Measurements from ENCODE around the gene FAM13A.

FAM13A gene

GRCh38 chr4:88747351-88747750 lies 309.6 kb downstream of the FAM13A start:
- no peak for DNase-seq (ENCODE audit: low spot score)

- no peak for DNase-seq (ENCODE audit: low spot score)
Observed at GRCh38 chr4:88746206-88746605, 310.8 kb downstream of the FAM13A start.

- no peak for DNase-seq (ENCODE audit: low spot score)
Observed at GRCh38 chr4:88745581-88746163, 311.3 kb downstream of the FAM13A start.

GRCh38 chr4:88745175-88745574 lies 311.8 kb downstream of the FAM13A start:
- DNase-seq (ENCODE audit: low spot score) = no peak

- DNase-seq (ENCODE audit: low spot score) = no peak
Observed at GRCh38 chr4:88744609-88745008, 312.4 kb downstream of the FAM13A start.

GRCh38 chr4:88743696-88744095 lies 313.3 kb downstream of the FAM13A start:
- DNase-seq (ENCODE audit: low spot score) = no peak

GRCh38 chr4:88742561-88742960 lies 314.4 kb downstream of the FAM13A start:
- DNase-seq (ENCODE audit: low spot score) = no peak

GRCh38 chr4:88738180-88738579 lies 318.8 kb downstream of the FAM13A start:
- no peak for DNase-seq (ENCODE audit: low spot score)

GRCh38 chr4:88737307-88737941 lies 319.6 kb downstream of the FAM13A start:
- DNase-seq (ENCODE audit: low spot score) = no peak

GRCh38 chr4:88736264-88736663 lies 320.7 kb downstream of the FAM13A start:
- no peak for DNase-seq (ENCODE audit: low spot score)

GRCh38 chr4:88735564-88735963 lies 321.4 kb downstream of the FAM13A start:
- no peak for DNase-seq (ENCODE audit: low spot score)

- DNase-seq (ENCODE audit: low spot score) = no peak
Observed at GRCh38 chr4:88734403-88734949, 322.5 kb downstream of the FAM13A start.

GRCh38 chr4:88732714-88733368 lies 324.1 kb downstream of the FAM13A start:
- DNase-seq (ENCODE audit: low spot score) = no peak

GRCh38 chr4:88731381-88731780 lies 325.6 kb downstream of the FAM13A start:
- no peak for DNase-seq (ENCODE audit: low spot score)

- no peak for DNase-seq (ENCODE audit: low spot score)
Observed at GRCh38 chr4:88730811-88731210, 326.2 kb downstream of the FAM13A start.

- DNase-seq (ENCODE audit: low spot score) = no peak
Observed at GRCh38 chr4:88729146-88729760, 327.7 kb downstream of the FAM13A start.

GRCh38 chr4:88728146-88728545 lies 328.8 kb downstream of the FAM13A start:
- no peak for DNase-seq (ENCODE audit: low spot score)

- DNase-seq (ENCODE audit: low spot score) = no peak
Observed at GRCh38 chr4:88725986-88726385, 331.0 kb downstream of the FAM13A start.

- no peak for DNase-seq (ENCODE audit: low spot score)
Observed at GRCh38 chr4:88725143-88725542, 331.8 kb downstream of the FAM13A start.

GRCh38 chr4:88724406-88724805 lies 332.6 kb downstream of the FAM13A start:
- DNase-seq (ENCODE audit: low spot score) = no peak

GRCh38 chr4:88722828-88723227 lies 334.2 kb downstream of the FAM13A start:
- no peak for DNase-seq (ENCODE audit: low spot score)

GRCh38 chr4:88722276-88722780 lies 334.7 kb downstream of the FAM13A start:
- no peak for DNase-seq (ENCODE audit: low spot score)
